Brain microvascular endothelial cell (primary cell): ENCODE measurements around the gene LFNG.
"Not testable (repeated sequence)": the region's sequence is repeated elsewhere in the genome, so short reads cannot be mapped to it uniquely, and the experiment has no call there.

ENCODE experiments used
- DNase-seq: peaks from one replicate; pipeline ENCODE4 v3.0.0-alpha.2; 2020
- H3K27ac ChIP-seq: fragments of 250-450 bp; sonication (Bioruptor Pico); 2 replicates; pipeline ENCODE4 v1.5.1; 2020; ENCODE audit warnings: mild to moderate bottlenecking, moderate library complexity
- H3K27me3 ChIP-seq: fragments of 250-450 bp; sonication (Bioruptor Pico); replicated peaks from 2 replicates; pipeline ENCODE4 v1.5.1; 2020; ENCODE audit warnings: mild to moderate bottlenecking
- H3K36me3 ChIP-seq: fragments of 250-450 bp; sonication (Bioruptor Pico); replicated peaks from 2 replicates; pipeline ENCODE4 v1.5.1; 2020; ENCODE audit warnings: mild to moderate bottlenecking
- H3K4me3 ChIP-seq: 2 replicates; pipeline ENCODE4 v1.5.1; 2011; ENCODE audit warnings: low read depth, mild to moderate bottlenecking, control low read depth, low read length, moderate library complexity
- CTCF ChIP-seq: IDR thresholded peaks from 2 replicates; pipeline ENCODE4 v1.5.1; 2011; ENCODE audit warnings: low read depth, mild to moderate bottlenecking, moderate library complexity, low read length, control low read depth, inconsistent platforms; ENCODE audit errors: missing control alignments
- in situ Hi-C: cut with HindIII; loops from 2 replicates; pipeline ENCODE4 v1.10.0; 2017; ENCODE audit warnings: low sequenced_read_pairs, low pct_ligation_motif_present

The LFNG gene

DNA sequence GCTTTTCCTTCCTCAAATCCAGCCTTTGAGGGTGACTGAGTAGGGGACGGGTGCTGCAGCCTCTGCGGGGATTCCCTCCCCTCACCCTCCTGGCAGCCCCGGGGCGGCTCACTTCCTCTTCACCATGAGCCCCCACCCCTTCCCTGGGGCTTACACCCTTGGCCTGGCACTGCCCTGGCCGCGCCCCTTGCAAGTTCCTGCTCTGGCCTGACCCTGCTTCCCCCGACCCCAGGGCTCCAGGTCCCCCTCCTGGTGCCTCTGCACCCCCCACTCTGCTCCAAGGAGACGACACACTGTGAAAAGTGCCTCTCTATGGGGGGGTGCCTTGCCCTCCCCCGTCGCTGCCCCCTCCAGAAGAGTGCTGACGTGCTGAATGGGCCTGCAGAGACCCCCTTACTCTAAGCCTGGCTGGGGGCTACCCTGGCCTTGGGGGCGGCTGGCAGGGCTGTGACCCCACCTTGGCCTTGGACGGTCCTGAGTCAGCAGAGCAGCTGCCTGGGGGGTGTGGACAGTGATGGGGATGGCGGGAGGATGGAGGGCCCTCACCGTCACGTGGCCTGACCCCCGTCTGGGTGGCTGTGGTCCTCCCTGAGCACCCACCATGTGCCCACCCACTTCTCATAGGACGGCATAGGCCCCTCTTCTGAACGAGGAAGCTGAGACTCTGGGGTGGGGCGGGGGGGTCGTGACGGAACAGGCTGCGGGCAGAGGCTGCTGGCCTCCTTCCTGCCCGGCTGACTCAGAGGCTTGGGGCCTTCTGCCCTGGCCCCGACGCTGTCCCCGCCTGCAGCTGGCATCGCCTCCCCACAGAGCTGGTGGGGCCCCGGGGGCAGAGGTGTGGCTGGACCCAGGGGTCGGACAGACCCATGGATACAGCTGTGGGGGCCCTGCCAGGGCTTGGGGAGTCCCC lies 9.8 kb downstream of the LFNG start:
- in situ Hi-C loops: no loop called here
- peaks cover 13% of the 10 kb centered on the region for H3K36me3 ChIP-seq
- no peak for DNase-seq
- no peak overlapping the region for H3K27ac ChIP-seq
- no peaks in the 10 kb centered on the region for H3K27me3 ChIP-seq
- no peak for TF ChIP-seq CTCF
- no peak overlapping the region for H3K4me3 ChIP-seq

GRCh38 chr7:2530071-2530987 lies 10.8 kb downstream of the LFNG start:
- in situ Hi-C loops: no loop called here
- Histone ChIP-seq H3K27ac (no peak overlapping the region), H3K4me3 (no peak overlapping the region)

GRCh38 chr7:2530994-2531795 lies 11.6 kb downstream of the LFNG start:
- H3K36me3 ChIP-seq, H3K27me3 ChIP-seq, in situ Hi-C loops, H3K27ac ChIP-seq, H3K4me3 ChIP-seq, DNase-seq: not testable (repeated sequence)

More at GRCh38 chr7:2530071-2530987, 10.8 kb downstream of the LFNG start:
- peaks cover 10% of the 10 kb centered on the region for H3K36me3 ChIP-seq
- H3K27me3 ChIP-seq: no peaks in the 10 kb centered on the region
- no peak for DNase-seq
- TF ChIP-seq CTCF: no peak

- in situ Hi-C loops, H3K27ac ChIP-seq: not testable (repeated sequence)
Measured at GRCh38 chr7:2531796-2532110, 12.2 kb downstream of the LFNG start.

GRCh38 chr7:2532199-2532772 lies 12.7 kb downstream of the LFNG start:
- H3K4me3 ChIP-seq, in situ Hi-C loops, H3K27me3 ChIP-seq, H3K36me3 ChIP-seq, H3K27ac ChIP-seq, DNase-seq: not testable (repeated sequence)

More at GRCh38 chr7:2531796-2532110, 12.2 kb downstream of the LFNG start:
- not testable (repeated sequence) for H3K36me3 ChIP-seq, H3K4me3 ChIP-seq, H3K27me3 ChIP-seq, DNase-seq

- H3K4me3 ChIP-seq, H3K27ac ChIP-seq, H3K27me3 ChIP-seq, in situ Hi-C loops, H3K36me3 ChIP-seq, DNase-seq: not testable (repeated sequence)
Measured at GRCh38 chr7:2532816-2533215, 13.2 kb downstream of the LFNG start.

DNA sequence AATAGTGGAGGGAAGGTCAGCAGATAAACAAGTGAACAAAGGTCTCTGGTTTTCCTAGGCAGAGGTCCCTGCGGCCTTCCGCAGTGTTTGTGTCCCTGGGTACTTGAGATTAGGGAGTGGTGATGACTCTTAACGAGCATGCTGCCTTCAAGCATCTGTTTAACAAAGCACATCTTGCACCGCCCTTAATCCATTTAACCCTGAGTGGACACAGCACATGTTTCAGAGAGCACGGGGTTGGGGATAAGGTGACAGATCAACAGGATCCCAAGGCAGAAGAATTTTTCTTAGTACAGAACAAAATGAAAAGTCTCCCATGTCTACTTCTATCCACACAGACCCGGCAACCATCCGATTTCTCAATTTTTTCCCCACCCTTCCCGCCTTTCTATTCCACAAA lies 14.0 kb downstream of the LFNG start:
- in situ Hi-C loops, H3K4me3 ChIP-seq, H3K36me3 ChIP-seq, H3K27ac ChIP-seq, DNase-seq, H3K27me3 ChIP-seq: not testable (repeated sequence)

GRCh38 chr7:2534214-2534613 lies 14.6 kb downstream of the LFNG start:
- H3K27me3 ChIP-seq, DNase-seq, in situ Hi-C loops, H3K4me3 ChIP-seq, H3K27ac ChIP-seq: not testable (repeated sequence)
- peaks cover 12% of the 10 kb centered on the region for H3K36me3 ChIP-seq

- H3K4me3 ChIP-seq, H3K27ac ChIP-seq, DNase-seq, H3K27me3 ChIP-seq, in situ Hi-C loops: not testable (repeated sequence)
- H3K36me3 ChIP-seq: peaks cover 12% of the 10 kb centered on the region
Measured at GRCh38 chr7:2535872-2536627, 16.5 kb downstream of the LFNG start.
